ENCODE measurements around the gene FAM20B. TPM values are rescaled to one million over a fixed set of nuclear protein-coding genes. Genes with fewer than 3 reads are reported as not detected.

FAM20B gene
- total RNA-seq, 4 donors from 2014 or later, result 39.6 to 60.3 (median 51.6) TPM

DNA sequence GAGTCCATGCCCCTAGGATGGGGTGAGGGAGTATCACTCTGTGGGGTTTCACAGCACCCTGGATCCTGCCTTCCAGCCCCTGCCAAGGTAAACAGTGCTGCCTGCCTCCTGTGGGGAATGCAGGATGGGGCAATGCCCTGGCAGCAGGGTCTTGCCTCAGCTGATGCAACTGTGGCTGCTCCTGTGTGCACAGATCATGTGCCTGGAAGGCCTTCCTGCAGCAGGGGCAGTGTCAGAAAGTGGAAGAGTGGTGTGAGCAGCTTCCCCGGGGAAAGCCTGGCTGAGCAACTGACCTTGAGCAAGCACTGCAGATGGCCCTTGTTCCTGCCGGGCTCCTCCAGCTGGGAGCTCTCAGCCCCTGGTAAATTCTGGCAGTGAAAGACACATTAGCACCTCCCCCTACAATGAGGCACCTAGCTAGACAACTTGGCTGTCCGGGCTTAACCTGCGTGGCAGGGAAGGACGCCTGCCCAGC is 66.0 kb downstream of the FAM20B start:
- Histone ChIP-seq H3K4me1 (peaks cover 0 to 32% (median 3%) of the 10 kb centered on the region in 4 donors), H3K4me3 (no peak overlapping the region), H3K27me3 (no peaks in the 10 kb centered on the region), H3K27ac (peak overlapping the region in 3 of 4 donors; percentile 25 to 70 (median 60)), H3K36me3 (peaks cover 0 to 93% (median 22%) of the 10 kb centered on the region in 3 donors), H3K9me3 (no peaks in the 10 kb centered on the region)
- TF ChIP-seq POLR2A (IDR thresholded peaks at IDR 0.05) (no peak), EP300 (IDR thresholded peaks at IDR 0.05) (peak in 1 of 2 donors; percentile 77)
- TF ChIP-seq, protein P1, sequence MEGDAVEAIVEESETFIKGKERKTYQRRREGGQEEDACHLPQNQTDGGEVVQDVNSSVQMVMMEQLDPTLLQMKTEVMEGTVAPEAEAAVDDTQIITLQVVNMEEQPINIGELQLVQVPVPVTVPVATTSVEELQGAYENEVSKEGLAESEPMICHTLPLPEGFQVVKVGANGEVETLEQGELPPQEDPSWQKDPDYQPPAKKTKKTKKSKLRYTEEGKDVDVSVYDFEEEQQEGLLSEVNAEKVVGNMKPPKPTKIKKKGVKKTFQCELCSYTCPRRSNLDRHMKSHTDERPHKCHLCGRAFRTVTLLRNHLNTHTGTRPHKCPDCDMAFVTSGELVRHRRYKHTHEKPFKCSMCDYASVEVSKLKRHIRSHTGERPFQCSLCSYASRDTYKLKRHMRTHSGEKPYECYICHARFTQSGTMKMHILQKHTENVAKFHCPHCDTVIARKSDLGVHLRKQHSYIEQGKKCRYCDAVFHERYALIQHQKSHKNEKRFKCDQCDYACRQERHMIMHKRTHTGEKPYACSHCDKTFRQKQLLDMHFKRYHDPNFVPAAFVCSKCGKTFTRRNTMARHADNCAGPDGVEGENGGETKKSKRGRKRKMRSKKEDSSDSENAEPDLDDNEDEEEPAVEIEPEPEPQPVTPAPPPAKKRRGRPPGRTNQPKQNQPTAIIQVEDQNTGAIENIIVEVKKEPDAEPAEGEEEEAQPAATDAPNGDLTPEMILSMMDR (IDR thresholded peaks at IDR 0.05), result no peak
- DNase-seq (ENCODE audit: low spot score in 2 of 2), result peak; percentile 47 to 51
- WGBS, 2 donors, result 63 to 66% methylated on average over 4 to 5 of the region's 5 CpGs

DNA sequence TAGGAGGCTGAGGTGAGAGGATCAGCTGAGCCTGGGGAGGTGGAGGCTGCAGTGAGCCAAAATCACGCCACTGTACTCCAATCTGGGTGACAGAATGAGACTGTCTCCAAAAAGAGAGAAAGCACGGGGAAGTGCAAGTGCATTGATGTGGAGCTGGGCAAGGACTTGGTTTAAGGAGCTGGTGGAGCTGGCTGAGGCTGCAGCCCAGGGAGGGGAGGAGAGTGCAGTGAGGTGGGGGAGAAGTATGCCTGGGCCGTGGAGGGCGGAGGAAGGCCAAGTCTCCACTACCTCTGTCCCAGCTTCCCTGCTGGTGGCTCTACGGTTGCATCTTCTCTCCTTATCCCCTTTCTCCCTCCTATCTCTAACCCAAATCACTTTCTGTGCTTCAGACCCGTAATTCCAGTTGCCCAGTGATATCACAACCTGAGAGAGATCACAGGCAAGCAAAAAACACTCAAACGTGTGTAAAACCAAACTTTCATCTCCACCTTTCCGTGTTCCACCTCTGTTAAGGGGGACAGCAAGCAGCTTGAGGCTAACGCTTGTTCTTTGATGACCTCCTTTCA is 67.3 kb downstream of the FAM20B start:
- Histone ChIP-seq H3K4me3 (no peak overlapping the region), H3K4me1 (peaks cover 0 to 32% (median 3%) of the 10 kb centered on the region in 4 donors), H3K27ac (no peak overlapping the region), H3K27me3 (no peaks in the 10 kb centered on the region), H3K36me3 (peaks cover 0 to 93% (median 22%) of the 10 kb centered on the region in 3 donors), H3K9me3 (no peaks in the 10 kb centered on the region)
- TF ChIP-seq EP300 (IDR thresholded peaks at IDR 0.05) (no peak), POLR2A (IDR thresholded peaks at IDR 0.05) (no peak)
- TF ChIP-seq, protein P1 (IDR thresholded peaks at IDR 0.05), result no peak
- no peak for DNase-seq (ENCODE audit: low spot score in 2 of 2)
- 86 to 93% methylated on average over 9 of the region's 9 CpGs for WGBS, 2 donors

DNA sequence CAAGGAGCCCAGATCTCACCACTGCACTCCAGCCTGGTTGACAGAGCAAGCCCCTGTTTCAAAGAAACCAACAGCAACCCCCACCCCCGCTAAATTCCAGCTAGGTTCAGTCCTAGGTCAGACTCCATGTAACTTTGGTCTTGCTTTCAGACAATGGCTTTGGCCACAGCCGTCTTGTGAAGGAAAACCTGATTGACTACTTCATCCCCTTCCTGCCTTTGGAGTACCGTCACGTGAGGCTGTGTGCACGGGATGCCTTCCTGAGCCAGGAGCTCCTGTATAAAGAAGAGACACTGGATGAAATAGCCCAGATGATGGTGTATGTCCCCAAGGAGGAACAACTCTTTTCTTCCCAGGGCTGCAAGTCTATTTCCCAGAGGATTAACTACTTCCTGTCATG is 69.1 kb downstream of the FAM20B start:
- TF ChIP-seq, protein P1 (IDR thresholded peaks at IDR 0.05), result no peak
- no peak for TF ChIP-seq EP300 (IDR thresholded peaks at IDR 0.05)
- TF ChIP-seq POLR2A (IDR thresholded peaks at IDR 0.05), result no peak
- Histone ChIP-seq H3K9me3 (no peaks in the 10 kb centered on the region), H3K4me1 (peaks cover 0 to 27% (median 2%) of the 10 kb centered on the region in 4 donors), H3K27me3 (no peaks in the 10 kb centered on the region), H3K36me3 (peaks cover 0 to 84% (median 22%) of the 10 kb centered on the region in 3 donors), H3K4me3 (no peak overlapping the region), H3K27ac (no peak overlapping the region)
- WGBS, 2 donors, result 61 to 68% methylated on average over 5 of the region's 5 CpGs
- DNase-seq (ENCODE audit: low spot score in 2 of 2), result no peak

GRCh38 chr1:179095377-179095776 is 69.7 kb downstream of the FAM20B start:
- Histone ChIP-seq H3K4me1 (peaks cover 0 to 21% (median 0%) of the 10 kb centered on the region in 4 donors), H3K36me3 (peaks cover 0 to 84% (median 22%) of the 10 kb centered on the region in 3 donors), H3K27me3 (no peaks in the 10 kb centered on the region), H3K9me3 (no peaks in the 10 kb centered on the region), H3K4me3 (no peak overlapping the region), H3K27ac (no peak overlapping the region)
- DNase-seq (ENCODE audit: low spot score in 2 of 2), result no peak
- 83 to 88% methylated on average over 4 of the region's 4 CpGs for WGBS, 2 donors
- TF ChIP-seq POLR2A (IDR thresholded peaks at IDR 0.05) (no peak), EP300 (IDR thresholded peaks at IDR 0.05) (no peak)
- TF ChIP-seq, protein P1 (IDR thresholded peaks at IDR 0.05), result no peak

DNA sequence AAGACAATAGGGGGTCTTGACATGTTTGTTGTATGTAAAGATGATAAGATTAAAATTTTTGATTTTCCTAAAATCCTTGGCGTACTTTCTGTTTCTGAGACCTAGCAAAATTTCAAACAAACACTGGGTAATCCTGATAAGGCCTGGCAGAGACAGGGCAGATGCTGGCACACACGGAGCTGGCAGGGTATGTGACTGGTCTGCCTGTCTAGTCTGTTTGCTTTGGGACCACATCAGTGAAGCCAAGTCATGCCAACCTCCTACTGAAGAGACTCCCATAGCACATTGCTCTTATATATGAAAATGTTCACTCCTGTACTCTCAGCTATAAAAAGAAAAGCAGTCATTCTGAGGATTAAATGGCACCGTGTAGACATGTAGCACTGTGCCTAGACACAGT is 70.2 kb downstream of the FAM20B start:
- Histone ChIP-seq H3K27ac (no peak overlapping the region), H3K4me1 (peaks cover 0 to 16% (median 0%) of the 10 kb centered on the region in 4 donors), H3K27me3 (no peaks in the 10 kb centered on the region), H3K4me3 (no peak overlapping the region), H3K36me3 (peaks cover 0 to 86% (median 22%) of the 10 kb centered on the region in 3 donors), H3K9me3 (no peaks in the 10 kb centered on the region)
- WGBS, 2 donors, result 87% methylated on average over 3 of the region's 3 CpGs
- TF ChIP-seq POLR2A (IDR thresholded peaks at IDR 0.05), result no peak
- TF ChIP-seq EP300 (IDR thresholded peaks at IDR 0.05), result no peak
- TF ChIP-seq, protein P1 (IDR thresholded peaks at IDR 0.05), result no peak
- no peak for DNase-seq (ENCODE audit: low spot score in 2 of 2)
